ENCODE measurements around the gene APOL3. TPM values are rescaled to one million over a fixed set of nuclear protein-coding genes. Genes with fewer than 3 reads are reported as not detected.

APOL3 gene
- total RNA-seq, 1 experiment from 2014 or later = 3.2 TPM

DNA sequence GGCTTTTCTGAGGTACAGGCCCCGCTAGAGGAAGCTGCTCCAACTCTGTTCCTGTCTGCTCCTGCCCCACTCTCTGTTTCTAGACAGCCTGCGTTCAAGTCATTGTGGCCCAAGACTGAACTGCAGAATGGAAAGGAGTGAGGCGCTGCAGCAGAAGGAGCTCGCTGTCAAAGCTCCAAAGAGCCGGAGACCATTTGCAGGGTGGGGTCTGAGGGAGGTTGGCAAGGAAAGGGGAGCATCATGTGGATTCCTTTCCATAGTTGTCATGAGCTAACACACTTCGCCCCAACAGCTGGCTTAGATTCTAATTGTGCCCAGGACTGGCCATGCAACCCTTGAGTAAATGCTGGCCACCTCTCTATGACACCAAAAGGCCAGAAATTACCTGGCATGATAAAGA is 22.3 kb upstream of the APOL3 start:
- intact Hi-C loops (cut with micrococcal nuclease; ENCODE audit: unreplicated experiment) (no loop called here), in situ Hi-C loops (cut with HindIII; ENCODE audit: low pct_unique_long_range_greater_than_20kb, low sequenced_read_pairs) (no loop called here)
- H3K36me3 ChIP-seq (ENCODE audit: control insufficient read depth, insufficient read depth, low read length) = no peaks in the 10 kb centered on the region
- no peaks in the 10 kb centered on the region for H3K9me3 ChIP-seq (ENCODE audit: control insufficient read depth, insufficient read depth, low read depth, low read length)
- DNase-seq (ENCODE audit: low read depth, low spot score) (no peak), ATAC-seq (no peak)
- BruUV-seq (replicated peaks) = no TSS peak
- TF ChIP-seq, protein P1, sequence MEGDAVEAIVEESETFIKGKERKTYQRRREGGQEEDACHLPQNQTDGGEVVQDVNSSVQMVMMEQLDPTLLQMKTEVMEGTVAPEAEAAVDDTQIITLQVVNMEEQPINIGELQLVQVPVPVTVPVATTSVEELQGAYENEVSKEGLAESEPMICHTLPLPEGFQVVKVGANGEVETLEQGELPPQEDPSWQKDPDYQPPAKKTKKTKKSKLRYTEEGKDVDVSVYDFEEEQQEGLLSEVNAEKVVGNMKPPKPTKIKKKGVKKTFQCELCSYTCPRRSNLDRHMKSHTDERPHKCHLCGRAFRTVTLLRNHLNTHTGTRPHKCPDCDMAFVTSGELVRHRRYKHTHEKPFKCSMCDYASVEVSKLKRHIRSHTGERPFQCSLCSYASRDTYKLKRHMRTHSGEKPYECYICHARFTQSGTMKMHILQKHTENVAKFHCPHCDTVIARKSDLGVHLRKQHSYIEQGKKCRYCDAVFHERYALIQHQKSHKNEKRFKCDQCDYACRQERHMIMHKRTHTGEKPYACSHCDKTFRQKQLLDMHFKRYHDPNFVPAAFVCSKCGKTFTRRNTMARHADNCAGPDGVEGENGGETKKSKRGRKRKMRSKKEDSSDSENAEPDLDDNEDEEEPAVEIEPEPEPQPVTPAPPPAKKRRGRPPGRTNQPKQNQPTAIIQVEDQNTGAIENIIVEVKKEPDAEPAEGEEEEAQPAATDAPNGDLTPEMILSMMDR (IDR thresholded peaks at IDR 0.05) = no peak
- TF ChIP-seq, protein P2, sequence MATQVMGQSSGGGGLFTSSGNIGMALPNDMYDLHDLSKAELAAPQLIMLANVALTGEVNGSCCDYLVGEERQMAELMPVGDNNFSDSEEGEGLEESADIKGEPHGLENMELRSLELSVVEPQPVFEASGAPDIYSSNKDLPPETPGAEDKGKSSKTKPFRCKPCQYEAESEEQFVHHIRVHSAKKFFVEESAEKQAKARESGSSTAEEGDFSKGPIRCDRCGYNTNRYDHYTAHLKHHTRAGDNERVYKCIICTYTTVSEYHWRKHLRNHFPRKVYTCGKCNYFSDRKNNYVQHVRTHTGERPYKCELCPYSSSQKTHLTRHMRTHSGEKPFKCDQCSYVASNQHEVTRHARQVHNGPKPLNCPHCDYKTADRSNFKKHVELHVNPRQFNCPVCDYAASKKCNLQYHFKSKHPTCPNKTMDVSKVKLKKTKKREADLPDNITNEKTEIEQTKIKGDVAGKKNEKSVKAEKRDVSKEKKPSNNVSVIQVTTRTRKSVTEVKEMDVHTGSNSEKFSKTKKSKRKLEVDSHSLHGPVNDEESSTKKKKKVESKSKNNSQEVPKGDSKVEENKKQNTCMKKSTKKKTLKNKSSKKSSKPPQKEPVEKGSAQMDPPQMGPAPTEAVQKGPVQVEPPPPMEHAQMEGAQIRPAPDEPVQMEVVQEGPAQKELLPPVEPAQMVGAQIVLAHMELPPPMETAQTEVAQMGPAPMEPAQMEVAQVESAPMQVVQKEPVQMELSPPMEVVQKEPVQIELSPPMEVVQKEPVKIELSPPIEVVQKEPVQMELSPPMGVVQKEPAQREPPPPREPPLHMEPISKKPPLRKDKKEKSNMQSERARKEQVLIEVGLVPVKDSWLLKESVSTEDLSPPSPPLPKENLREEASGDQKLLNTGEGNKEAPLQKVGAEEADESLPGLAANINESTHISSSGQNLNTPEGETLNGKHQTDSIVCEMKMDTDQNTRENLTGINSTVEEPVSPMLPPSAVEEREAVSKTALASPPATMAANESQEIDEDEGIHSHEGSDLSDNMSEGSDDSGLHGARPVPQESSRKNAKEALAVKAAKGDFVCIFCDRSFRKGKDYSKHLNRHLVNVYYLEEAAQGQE (IDR thresholded peaks at IDR 0.05; ENCODE audit: insufficient read depth in 1 of 2, low read depth in 2 of 2, low read length in 1 of 2) = no peak
- TF ChIP-seq POLR2AphosphoS5 (IDR thresholded peaks at IDR 0.05; ENCODE audit: low read depth, low read length) (no peak), TCF7L2 (IDR thresholded peaks at IDR 0.05; ENCODE audit: low read depth, low read length) (no peak), SIN3A (IDR thresholded peaks at IDR 0.05; ENCODE audit: borderline replicate concordance, insufficient read depth, low read depth, low read length) (no peak)
- H3K27ac ChIP-seq (ENCODE audit: low read length) = no peak overlapping the region
- no peaks in the 10 kb centered on the region for H3K4me1 ChIP-seq (ENCODE audit: control insufficient read depth, insufficient read depth, low read length)
- ChIA-PET CTCF (no interaction called here), POLR2A (no interaction called here)
- H3K4me3 ChIP-seq (ENCODE audit: low read depth in 2 of 2, low read length in 2 of 2) = no peak overlapping the region
- no peaks in the 10 kb centered on the region for H3K27me3 ChIP-seq (ENCODE audit: control insufficient read depth, insufficient read depth, low read length)

DNA sequence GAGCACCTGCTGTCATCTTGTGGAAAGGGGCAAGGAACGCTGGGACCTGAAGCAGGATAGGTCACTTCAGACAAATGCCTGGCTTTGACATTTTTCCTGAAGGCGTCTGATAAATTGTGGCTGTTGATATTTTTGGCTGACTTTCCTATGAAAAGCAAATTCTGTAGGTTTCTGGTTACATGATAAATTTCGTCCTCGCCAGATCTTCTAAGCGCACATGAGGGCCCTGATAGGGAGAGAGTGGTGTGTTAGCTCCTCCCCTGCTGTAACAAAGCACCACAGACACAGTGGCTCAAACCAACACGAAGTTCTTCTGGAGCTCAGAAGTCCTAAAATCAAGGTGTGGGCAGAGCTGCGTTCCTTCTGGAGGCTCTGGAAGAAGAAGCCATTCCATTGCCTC is 21.5 kb upstream of the APOL3 start:
- H3K4me1 ChIP-seq (ENCODE audit: control insufficient read depth, insufficient read depth, low read length) = no peaks in the 10 kb centered on the region
- CTCF ChIA-PET = no interaction called here
- H3K36me3 ChIP-seq (ENCODE audit: control insufficient read depth, insufficient read depth, low read length) = no peaks in the 10 kb centered on the region
- no peak overlapping the region for H3K4me3 ChIP-seq (ENCODE audit: low read depth in 2 of 2, low read length in 2 of 2)
- H3K9me3 ChIP-seq (ENCODE audit: control insufficient read depth, insufficient read depth, low read depth, low read length) = no peaks in the 10 kb centered on the region
- BruUV-seq (replicated peaks) = no TSS peak
- POLR2A ChIA-PET = no interaction called here
- intact Hi-C loops (cut with micrococcal nuclease; ENCODE audit: unreplicated experiment) (no loop called here), in situ Hi-C loops (cut with HindIII; ENCODE audit: low pct_unique_long_range_greater_than_20kb, low sequenced_read_pairs) (no loop called here)
- H3K27me3 ChIP-seq (ENCODE audit: control insufficient read depth, insufficient read depth, low read length) = no peaks in the 10 kb centered on the region
- no peak overlapping the region for H3K27ac ChIP-seq (ENCODE audit: low read length)
- DNase-seq (ENCODE audit: low read depth, low spot score) = no peak
- TF ChIP-seq, protein P2 (IDR thresholded peaks at IDR 0.05; ENCODE audit: insufficient read depth in 1 of 2, low read depth in 2 of 2, low read length in 1 of 2) = no peak
- TF ChIP-seq SIN3A (IDR thresholded peaks at IDR 0.05; ENCODE audit: borderline replicate concordance, insufficient read depth, low read depth, low read length) (no peak), TCF7L2 (IDR thresholded peaks at IDR 0.05; ENCODE audit: low read depth, low read length) (no peak), POLR2AphosphoS5 (IDR thresholded peaks at IDR 0.05; ENCODE audit: low read depth, low read length) (no peak)
- TF ChIP-seq, protein P1 (IDR thresholded peaks at IDR 0.05) = no peak
- no peak for ATAC-seq
